Measurements from ENCODE around the gene ZC3H7B. TPM values are rescaled to one million over a fixed set of nuclear protein-coding genes. Genes with fewer than 3 reads are reported as not detected.

ZC3H7B gene
- total RNA-seq, 1 experiment from 2014 or later: 18.1 TPM

GRCh38 chr22:41406410-41406809, 105.1 kb downstream of the ZC3H7B start:
- Histone ChIP-seq H3K27me3 (ENCODE audit: low read length) (no peaks in the 10 kb centered on the region), H3K4me3 (ENCODE audit: low read length) (no peak overlapping the region), H4K20me1 (ENCODE audit: insufficient read depth, low read depth, low read length) (no peaks in the 10 kb centered on the region), H3K9me2 (replicated peaks; ENCODE audit: insufficient read depth, low read length) (no peaks in the 10 kb centered on the region), H3K4me2 (ENCODE audit: low read depth, low read length, poor library complexity, severe bottlenecking) (no peak overlapping the region), H3K9ac (ENCODE audit: low read length) (no peak overlapping the region), H3K79me2 (ENCODE audit: low read length) (no peaks in the 10 kb centered on the region), H3K27ac (ENCODE audit: low read length) (no peak overlapping the region), H3K36me3 (ENCODE audit: insufficient read depth, low read length) (no peaks in the 10 kb centered on the region), H3K4me1 (ENCODE audit: low read length) (peaks cover 22% of the 10 kb centered on the region), H2AFZ (ENCODE audit: low read length) (no peak overlapping the region), H3K9me3 (ENCODE audit: low read length) (no peaks in the 10 kb centered on the region)
- DNase-seq: no peak

DNA sequence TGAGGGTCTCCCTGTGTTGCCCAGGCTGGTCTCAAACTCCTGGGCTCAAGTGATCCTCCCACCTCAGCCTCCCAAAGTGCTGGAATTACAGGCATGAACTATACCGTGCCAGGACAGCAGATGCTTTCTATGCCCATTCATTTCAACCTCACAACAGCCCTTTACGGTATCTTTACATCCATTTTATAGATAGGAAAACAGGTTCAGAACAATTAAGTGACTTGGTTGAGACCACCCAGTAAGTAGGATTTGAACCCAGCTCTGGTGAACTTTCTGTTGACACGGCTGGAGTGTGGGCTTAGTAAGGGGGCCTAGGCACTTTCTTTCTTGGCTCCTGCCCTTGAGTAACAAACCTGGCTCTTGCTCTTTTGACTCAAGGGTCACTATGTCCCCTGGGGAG, 106.1 kb downstream of the ZC3H7B start:
- H2AFZ ChIP-seq (ENCODE audit: low read length): no peak overlapping the region
- H3K4me2 ChIP-seq (ENCODE audit: low read depth, low read length, poor library complexity, severe bottlenecking): no peak overlapping the region
- no peak for DNase-seq
- H3K9me2 ChIP-seq (replicated peaks; ENCODE audit: insufficient read depth, low read length): no peaks in the 10 kb centered on the region
- H3K9me3 ChIP-seq (ENCODE audit: low read length): no peaks in the 10 kb centered on the region
- H3K4me1 ChIP-seq (ENCODE audit: low read length): peaks cover 21% of the 10 kb centered on the region
- no peak overlapping the region for H3K9ac ChIP-seq (ENCODE audit: low read length)
- H3K27ac ChIP-seq (ENCODE audit: low read length): no peak overlapping the region
- no peaks in the 10 kb centered on the region for H4K20me1 ChIP-seq (ENCODE audit: insufficient read depth, low read depth, low read length)
- no peaks in the 10 kb centered on the region for H3K79me2 ChIP-seq (ENCODE audit: low read length)
- H3K27me3 ChIP-seq (ENCODE audit: low read length): no peaks in the 10 kb centered on the region
- H3K4me3 ChIP-seq (ENCODE audit: low read length): no peak overlapping the region
- no peaks in the 10 kb centered on the region for H3K36me3 ChIP-seq (ENCODE audit: insufficient read depth, low read length)

DNA sequence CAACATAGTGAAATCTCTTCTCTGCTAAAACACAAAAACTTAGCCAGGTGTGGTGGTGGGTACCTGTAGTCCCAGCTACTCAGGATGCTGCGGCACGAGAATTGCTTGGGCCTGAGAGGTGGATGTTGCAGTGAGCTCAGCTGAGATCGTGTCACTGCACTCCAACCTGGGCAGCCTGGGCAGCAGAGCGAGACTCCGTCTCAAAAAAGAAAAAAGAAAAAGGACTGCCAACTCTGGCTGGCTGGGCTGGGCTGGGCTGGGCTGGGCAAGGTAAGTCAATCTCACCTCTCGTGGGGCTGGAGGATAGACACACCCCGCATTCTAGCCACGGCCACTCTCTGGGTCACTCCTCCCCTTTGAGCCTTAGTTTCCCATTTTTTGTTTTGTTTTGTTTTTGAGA, 107.3 kb downstream of the ZC3H7B start:
- no peaks in the 10 kb centered on the region for H3K36me3 ChIP-seq (ENCODE audit: insufficient read depth, low read length)
- no peak overlapping the region for H3K27ac ChIP-seq (ENCODE audit: low read length)
- no peaks in the 10 kb centered on the region for H3K9me3 ChIP-seq (ENCODE audit: low read length)
- no peak overlapping the region for H3K4me2 ChIP-seq (ENCODE audit: low read depth, low read length, poor library complexity, severe bottlenecking)
- H3K9me2 ChIP-seq (replicated peaks; ENCODE audit: insufficient read depth, low read length): no peaks in the 10 kb centered on the region
- H3K9ac ChIP-seq (ENCODE audit: low read length): no peak overlapping the region
- H4K20me1 ChIP-seq (ENCODE audit: insufficient read depth, low read depth, low read length): no peaks in the 10 kb centered on the region
- no peak overlapping the region for H2AFZ ChIP-seq (ENCODE audit: low read length)
- no peaks in the 10 kb centered on the region for H3K79me2 ChIP-seq (ENCODE audit: low read length)
- H3K27me3 ChIP-seq (ENCODE audit: low read length): no peaks in the 10 kb centered on the region
- H3K4me1 ChIP-seq (ENCODE audit: low read length): peaks cover 28% of the 10 kb centered on the region
- H3K4me3 ChIP-seq (ENCODE audit: low read length): no peak overlapping the region
- DNase-seq: no peak

Small RNA genes lying within 50 kb of the gene (small RNA-seq; reads per million reads assigned to genes)
- gene MIR6889: not detected
- gene RNU6-495P: not detected

Other genes with a start within 250 kb of the ZC3H7B start
- 55.6 and 63.8 TPM in 2 replicates for gene EP300, start 208.9 kb upstream of the ZC3H7B start, total RNA-seq (2014; rRNA removed; shearing (Covaris generic); ENCODE audit: low replicate concordance)
- 19.9 and 29.7 TPM in 2 replicates for gene L3MBTL2, start 96.2 kb upstream of the ZC3H7B start, total RNA-seq (2014; rRNA removed; shearing (Covaris generic); ENCODE audit: low replicate concordance)
- 0.90 TPM in 1 of 2 replicates, not detected in the other for gene CHADL, start 60.6 kb upstream of the ZC3H7B start, total RNA-seq (2014; rRNA removed; shearing (Covaris generic); ENCODE audit: low replicate concordance)
- 26.3 and 47.3 TPM in 2 replicates for gene RANGAP1, start 15.3 kb upstream of the ZC3H7B start, total RNA-seq (2014; rRNA removed; shearing (Covaris generic); ENCODE audit: low replicate concordance)
- gene TEF, start 80.4 kb downstream of the ZC3H7B start, total RNA-seq (2014; rRNA removed; shearing (Covaris generic); ENCODE audit: low replicate concordance): 4.4 and 6.8 TPM in 2 replicates
- 43.7 and 46.8 TPM in 2 replicates for gene TOB2, start 145.3 kb downstream of the ZC3H7B start, total RNA-seq (2014; rRNA removed; shearing (Covaris generic); ENCODE audit: low replicate concordance)
- gene PHF5A, start 167.2 kb downstream of the ZC3H7B start, total RNA-seq (2014; rRNA removed; shearing (Covaris generic); ENCODE audit: low replicate concordance): 43.2 and 90.3 TPM in 2 replicates
- gene ACO2, start 167.6 kb downstream of the ZC3H7B start, total RNA-seq (2014; rRNA removed; shearing (Covaris generic); ENCODE audit: low replicate concordance): 67.7 and 102 TPM in 2 replicates
- gene POLR3H, start 242.9 kb downstream of the ZC3H7B start, total RNA-seq (2014; rRNA removed; shearing (Covaris generic); ENCODE audit: low replicate concordance): 13.2 and 17.1 TPM in 2 replicates